GM19438 (cell line): ENCODE measurements around the gene SENP7.
"Not testable (repeated sequence)": the region's sequence is repeated elsewhere in the genome, so short reads cannot be mapped to it uniquely, and the experiment has no call there.

Experiments
- ATAC-seq: cut with Tn5 transposase; IDR thresholded peaks from one replicate; pipeline ENCODE4 v1.9.1; 2021; ENCODE audit warnings: low read depth; ENCODE audit not compliant: unreplicated experiment

SENP7 gene

DNA sequence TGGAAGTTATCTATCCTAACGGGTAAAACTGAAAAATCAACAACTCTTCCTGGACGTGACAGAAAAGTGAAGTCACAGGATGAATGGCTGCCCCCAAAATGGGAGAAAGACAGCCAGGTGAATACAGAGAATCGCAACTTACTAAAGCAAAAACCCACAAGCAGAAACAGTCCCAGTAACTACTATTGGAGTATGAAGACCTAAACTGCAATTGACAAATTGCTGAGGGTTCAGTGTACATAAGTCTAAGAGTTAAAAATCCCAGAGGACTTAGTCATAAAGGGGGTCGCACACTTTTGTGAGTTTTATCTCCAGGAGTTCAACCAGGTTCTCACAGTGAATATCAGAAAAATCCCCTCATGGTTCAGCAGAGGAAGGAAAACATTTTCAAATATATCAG is 135.8 kb downstream of the SENP7 start:
- ATAC-seq, result no peak

DNA sequence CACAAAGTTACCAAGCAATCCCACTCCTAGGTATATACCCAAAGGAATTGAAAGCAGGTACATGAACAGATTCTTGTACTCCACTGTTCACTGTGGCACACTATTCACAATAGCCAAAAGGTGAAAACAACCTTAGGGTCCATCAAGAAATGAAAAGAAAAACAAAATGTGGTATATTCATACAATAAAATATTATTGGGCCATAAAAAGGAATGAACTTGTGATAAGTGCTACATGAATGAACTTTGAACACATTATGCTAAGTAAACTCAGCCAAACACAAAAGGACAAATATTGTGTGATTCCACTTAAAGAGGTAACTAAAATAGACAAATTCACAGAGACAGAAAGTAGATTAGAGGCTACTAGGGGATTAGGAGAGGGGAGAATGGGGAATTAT is 137.4 kb downstream of the SENP7 start:
- ATAC-seq, result no peak

DNA sequence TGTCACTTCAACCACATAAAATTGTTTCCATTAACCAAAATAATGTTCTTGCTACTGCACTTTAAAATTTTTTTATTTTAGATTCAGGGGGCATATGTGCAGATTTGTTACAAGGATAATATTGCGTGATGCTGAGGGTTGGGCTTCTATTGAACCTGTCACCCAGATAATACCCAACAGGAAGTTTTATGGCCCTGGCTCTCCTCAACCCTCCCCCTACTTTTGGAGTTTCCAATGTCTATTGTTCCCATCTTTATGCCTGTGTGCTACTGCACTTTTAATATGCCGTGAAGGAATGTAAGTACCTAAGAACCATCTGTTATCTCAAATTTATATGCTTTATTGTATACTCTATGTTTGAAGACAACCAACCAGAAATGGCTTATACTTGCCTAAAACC is 150.6 kb downstream of the SENP7 start:
- ATAC-seq, result no peak

DNA sequence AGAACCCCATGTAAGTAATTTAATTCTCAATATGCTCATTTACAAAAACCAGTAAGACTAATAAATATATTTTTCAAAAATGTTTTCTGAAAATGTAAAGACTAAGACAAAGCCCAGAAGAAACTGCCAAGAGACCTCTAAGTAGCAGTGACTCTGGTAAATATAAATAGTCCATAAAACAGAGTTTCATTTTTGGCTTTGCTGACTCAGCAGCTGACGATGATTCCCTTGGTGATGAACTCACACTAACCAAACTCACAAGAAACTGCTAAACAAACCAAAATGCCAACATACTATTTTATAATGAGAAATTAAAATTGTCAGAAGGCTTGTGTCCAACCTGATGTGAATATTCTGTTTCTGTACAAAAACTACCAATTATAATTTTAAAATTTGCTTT is 161.2 kb downstream of the SENP7 start:
- no peak for ATAC-seq

DNA sequence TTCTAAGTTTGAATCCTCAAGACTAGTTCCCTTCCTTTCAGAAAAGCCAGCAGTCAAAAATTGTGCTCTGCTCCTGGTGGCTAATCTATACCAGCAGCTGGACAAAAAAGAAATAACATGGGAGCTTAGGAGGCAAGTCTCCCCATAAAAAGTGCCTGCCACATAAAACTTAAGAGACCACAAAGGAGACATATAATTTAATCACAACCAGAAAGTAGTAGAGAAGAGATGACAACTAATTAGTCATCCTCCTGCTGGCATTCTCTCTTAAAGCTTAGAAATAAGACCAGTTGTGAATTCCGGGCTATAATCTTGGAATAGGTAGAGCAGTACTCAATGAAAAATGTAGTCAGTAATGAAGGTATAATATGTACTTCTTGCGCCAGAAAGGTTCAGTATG is 172.4 kb downstream of the SENP7 start:
- ATAC-seq, result no peak

DNA sequence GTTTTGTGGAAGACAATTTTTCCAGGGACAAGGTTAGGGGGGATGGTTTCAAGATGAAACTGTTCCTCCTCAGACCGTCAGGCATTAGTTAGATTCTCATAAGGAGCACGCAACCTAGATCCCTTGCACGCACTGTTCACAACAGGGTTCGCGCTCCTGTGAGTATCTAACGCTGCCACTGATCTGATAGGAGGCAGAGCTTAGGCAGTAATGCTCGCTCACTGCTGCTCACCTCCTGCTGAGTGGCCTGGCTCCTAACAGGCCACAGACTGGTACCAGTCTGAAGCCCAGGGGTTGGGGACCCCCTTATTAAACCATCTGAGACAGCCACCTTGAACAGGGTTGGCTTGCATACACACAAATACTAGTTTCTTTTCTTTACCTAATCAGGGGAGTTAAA is 179.1 kb downstream of the SENP7 start:
- ATAC-seq, result no peak

DNA sequence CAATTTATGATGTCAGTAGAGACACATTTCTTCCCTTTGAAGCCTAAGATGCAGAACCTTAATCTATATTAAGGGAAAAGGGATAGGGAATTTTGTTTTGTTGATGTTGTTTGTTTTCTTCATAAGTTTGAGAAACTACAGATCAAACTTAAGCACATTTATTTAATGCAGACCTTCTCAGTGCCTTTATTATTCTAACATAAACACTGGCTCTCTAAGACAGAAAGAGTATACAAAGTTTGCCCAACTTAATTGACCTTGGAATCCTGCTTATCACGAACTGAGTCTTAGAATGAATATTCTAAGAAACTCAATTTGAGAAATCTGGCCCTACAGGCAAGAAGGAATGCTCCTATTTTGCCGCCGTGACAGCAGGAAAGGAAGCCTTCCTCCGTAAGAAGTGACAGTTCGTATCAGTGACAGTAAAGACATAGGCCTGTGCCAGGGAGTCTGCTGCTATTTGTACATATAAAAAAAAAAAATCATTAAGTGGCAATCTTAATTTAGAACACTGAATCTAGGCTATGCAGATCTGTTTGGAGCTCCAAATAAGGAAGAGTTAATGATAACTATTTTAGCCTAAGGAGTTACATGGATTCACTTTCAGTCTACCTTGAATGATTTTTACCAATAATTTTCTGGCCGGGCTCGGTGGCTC is 183.9 kb downstream of the SENP7 start:
- no peak for ATAC-seq

DNA sequence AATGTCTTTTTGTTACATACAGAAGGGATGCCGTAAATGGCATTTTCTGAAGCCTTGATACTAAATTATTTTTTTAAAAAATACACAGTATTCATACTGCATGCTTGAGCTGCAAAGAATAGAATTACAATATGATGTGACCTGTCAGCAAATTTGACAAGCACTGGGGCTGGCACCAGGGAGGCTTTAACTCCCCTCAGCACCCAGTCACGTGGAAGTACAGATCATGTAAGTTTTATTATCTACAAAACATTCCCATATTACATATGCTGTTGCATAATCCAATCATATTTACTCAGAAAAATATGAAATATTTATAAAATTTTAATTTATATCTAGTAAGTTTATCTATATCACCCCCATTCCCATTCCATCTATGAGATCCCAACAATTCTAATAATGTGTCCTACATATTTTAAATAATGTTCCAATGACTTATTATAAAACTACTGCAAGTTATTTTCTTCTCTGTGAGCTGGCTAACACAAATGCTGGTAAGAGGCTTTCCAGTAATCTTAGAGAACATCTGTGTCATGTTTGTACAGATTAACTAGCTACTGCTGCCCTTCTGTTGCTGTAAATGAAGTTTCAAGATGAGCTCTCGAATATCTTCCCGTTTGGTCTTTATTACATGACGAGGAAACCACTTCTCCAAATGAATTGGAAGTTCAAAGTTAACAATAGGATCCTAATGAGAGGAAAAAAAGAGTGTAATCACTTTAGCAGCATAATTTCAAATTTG is 187.4 kb downstream of the SENP7 start:
- ATAC-seq, result no peak

DNA sequence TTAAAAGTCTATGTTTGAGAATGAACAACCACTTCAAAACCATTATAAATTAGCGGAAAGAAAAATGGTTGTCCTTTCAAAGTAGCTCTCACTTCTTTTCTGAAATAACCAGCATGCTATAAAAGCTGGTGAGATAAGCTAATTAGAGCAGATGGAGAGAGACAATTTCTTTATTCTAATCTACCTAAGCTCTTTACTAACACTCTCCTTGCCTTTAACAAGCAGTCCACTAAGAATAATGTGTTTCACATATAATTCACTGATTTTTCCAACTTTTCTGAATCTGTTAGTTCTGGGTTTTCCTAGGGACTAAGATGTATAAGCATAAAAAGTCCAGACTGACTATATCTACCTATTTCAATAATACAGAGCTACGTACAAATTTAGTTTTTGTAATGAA is 192.5 kb downstream of the SENP7 start, which contains the start of gene IMPG2:
Gene IMPG2 (minus strand): TSS at position 101 of the 400 bp plus-strand sequence. CDS start 203 bp downstream, outside the sequence.
- ATAC-seq, result no peak

DNA sequence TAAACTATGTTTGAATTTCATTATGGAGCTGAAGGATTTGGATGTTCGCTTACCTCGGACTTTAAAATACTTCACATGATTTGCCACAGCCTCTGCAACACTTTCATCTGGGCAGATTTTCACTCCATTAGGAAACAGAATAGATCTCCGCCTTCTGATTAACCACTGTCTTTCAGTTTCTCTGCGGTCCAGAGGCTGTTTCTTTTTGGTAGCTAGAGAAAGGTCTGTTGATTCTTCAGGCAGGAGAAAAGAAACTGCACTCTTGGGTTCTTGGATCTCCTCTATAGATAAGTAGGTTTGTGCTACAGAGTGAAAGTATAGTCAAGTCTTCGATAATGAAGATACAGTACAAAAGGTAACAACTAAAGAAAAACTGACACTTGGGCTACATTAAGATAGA is 193.5 kb downstream of the SENP7 start:
- ATAC-seq, result no peak

DNA sequence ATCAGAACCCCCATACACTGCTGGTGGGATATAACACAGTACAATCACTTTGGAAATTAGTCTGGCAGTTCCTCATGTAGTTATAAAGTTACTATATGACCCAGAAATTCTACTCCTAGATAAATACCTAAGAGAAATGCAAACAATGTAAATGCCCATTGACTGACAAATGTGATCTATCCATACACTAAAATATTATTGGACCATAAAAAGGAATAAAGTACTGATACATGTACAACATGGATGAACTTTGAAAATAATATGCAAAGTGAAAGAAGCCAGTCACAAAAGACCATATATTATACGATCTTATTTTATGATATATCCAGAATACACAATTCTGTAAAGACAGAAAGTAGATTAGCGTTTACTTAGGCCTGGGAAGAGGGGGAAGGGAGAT is 200.5 kb downstream of the SENP7 start:
- ATAC-seq, result no peak

DNA sequence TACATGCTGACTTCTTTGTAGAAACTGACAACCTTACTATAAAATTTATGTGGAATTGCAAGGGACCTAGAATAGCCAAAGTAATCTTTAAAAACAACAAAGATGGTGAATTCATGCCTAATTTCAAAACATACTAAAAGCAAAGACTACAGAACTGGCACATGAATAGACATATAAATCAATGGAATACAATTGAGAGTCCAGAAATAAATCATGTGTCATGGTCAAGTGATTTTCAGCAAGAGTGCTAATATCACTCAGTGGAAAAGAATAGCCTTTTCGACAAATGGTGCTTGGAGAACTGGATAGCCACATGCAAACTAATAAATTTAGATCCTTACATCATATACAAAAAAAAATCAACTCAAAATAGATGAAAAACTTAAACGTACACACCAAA is 201.3 kb downstream of the SENP7 start:
- no peak for ATAC-seq

DNA sequence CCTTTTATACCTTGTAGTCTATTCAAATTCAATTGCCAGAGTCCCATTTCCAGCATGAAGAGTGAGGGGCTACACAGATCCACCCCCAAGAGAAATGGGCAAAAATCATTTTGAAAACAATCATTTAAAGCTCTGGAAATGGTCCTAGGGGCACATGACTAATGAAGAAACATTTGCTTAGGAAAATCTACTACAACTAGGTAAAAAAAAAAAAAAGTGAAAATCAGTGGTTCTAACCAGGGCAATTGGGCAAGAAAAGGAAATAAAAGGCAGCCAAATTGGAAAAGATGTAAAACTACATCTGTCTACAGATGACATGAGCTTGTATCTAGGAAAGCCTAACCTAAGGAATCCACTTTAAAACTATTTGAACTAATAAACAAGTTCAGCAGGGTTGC is 202.0 kb downstream of the SENP7 start:
- ATAC-seq, result no peak

DNA sequence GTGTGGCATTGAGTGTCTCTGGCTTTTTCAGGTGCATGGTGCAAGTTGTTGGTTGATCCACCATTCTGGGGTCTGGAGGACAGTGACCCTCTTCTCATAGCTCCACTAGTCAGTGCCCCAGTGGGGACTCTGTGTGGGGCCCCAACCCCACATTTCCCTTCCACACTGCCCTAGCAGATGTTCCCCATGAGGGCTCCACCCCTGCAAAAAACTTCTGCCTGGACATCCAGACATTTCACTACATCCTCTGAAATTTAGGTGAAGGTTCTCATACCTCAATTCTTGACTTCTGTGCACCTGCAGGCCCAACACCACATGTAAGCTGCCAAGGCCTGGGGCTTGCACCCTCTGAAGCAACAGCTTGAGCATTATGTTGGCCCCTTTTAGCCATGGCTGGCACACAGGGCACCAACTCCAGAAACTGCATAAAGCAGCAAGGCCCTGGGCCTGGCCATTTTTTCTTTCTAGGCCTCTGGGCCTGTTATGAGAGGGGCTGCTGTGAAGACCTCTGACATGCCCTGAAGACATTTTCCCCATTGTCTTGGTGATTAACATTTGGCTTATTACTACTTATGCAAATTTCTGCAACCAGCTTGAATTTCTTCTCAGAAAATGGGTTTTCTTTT is 204.8 kb downstream of the SENP7 start:
- ATAC-seq, result not testable (repeated sequence)

DNA sequence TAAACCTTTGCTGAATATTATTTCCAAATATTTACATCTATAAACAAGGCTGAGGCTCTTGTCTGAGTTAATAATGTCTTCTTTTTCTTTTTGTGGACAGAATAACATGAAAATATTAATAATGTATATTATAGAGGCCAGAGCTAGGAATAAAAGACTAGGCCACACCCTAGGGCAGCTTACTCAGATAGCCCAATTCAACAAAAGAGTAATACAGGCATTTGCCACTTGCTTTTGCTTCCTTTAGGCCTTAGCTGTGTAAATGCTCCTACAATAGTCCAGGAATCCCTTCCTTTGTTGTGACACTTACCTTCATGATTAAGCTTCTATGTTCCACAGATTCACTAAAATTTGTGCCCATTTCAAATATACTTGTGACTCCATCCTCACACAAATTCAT is 209.2 kb downstream of the SENP7 start:
- ATAC-seq, result no peak

DNA sequence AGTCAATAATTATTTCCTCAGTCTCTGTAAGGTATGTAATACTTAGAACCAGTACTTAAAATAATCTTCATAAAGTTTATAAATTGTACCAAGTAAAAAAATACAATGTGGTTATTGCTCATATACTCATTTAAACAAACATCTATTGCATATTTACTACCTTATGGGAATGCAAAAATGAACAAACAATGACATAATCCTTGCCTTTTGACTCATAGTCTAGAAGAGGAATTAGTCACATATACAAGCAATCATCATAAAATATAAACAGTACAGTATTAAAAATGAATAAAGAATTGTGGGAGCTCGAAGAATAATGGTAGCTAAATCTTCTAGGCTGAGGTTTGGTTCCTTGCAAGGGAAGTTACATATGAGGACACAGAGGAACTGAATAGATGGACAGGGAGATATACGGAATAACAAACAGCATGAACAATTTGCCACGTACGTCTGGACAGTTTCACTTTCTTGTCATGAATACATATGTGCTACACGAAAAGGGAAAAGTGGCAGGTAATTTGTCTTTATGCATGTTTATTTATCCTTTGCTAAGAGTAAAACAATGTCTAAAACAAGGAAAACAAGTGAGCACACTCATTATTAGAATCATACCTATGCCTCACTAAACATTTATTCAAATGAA is 209.8 kb downstream of the SENP7 start:
- no peak for ATAC-seq

DNA sequence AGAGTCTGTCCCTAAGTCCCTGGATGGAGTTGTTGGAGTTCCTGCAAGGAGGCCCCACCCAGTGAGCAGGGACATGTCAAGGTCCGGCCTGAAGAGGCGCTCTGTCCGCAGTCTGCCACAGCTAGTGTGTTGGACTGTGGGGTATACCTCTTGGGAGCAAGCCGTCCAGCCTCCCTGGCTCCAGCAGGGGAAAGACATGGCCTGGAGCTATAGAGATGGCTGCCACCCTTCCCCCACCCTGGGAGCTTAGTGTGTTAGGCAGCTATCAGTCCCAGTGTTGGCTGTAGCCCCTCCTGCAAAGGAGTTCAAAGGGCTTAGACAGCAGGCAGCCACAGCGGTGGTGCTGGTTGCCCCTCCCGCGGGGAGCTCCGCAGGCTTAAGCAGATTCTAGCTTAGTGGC is 212.9 kb downstream of the SENP7 start:
- no peak for ATAC-seq

DNA sequence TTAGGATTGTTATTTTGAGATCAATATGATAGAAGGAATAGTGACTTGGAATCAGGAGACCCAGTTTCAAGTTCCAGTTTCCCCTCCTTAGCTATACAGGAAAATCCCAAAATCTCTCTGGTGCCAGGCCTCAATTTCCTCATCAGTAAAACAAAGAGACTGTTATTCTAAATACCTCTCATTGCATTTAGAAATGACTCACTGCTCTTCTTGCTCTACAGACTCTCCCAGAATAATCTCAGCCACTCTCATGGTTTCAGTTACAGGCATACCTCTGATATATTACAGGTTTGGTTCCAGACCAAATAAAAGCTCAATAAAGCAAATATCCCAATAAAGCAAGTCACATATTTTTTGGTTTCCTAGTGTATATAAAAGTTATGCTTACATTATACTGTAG is 221.0 kb downstream of the SENP7 start:
- ATAC-seq, result no peak

DNA sequence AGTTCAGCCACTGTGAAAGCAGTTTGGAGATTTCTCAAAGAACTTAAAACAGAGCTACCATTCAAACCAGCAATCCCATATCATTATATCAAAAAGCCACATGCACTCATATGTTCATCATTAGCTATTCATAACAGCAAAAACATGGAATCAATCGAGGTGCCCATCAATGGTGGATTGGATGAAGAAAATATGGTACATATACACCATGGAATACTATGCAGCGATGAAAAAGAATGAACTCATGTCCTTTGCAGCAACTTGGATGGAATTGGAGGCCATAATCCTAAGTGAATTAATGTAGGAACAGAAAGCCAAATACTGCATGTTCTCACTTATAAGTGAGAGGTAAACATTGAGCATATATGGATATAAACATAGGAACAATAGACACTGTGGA is 224.7 kb downstream of the SENP7 start:
- ATAC-seq, result no peak

DNA sequence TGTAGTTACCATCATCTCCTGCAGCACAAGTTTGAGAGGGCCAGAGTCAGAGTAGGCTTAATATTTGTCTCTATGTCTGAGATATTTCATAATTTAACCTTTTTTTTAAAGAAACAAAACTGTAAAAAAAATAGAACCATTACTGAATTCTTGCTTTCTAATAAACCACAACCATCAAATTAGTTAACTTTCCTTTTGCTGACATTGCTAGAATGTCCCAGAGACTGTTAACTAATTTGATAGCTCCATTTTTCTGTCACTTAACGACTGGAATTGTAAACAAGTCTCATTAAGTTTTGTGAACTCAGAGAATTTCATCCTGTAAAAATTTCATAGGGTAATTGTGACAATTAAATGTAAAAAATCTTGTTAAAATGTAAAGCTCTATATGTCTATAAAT is 228.3 kb downstream of the SENP7 start:
- no peak for ATAC-seq

DNA sequence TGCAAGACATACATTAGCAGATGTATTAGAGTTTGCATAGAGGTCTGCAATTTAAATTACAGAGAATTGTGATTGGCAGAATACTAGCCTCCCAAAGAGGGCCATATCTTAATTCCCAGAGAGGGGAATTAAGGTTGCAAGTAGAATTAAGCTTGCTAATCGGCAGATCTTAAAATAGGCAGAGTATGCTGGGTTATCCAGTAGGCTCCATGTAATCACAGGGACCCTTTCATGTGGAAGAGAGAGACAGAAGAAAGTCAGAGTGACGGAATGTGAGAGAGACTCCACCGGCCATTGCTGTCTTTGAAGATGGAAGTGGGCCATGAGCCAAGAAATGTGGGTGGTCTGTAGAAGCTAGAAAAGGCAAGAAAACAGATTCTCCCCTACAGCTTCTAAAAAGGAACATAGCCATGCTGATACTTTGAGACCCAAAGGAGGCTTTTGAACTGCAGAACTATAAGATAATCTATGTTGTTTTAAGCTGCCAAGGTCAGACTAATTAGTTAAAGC is 231.4 kb downstream of the SENP7 start:
- no peak for ATAC-seq
